HK-2 (cell line): ENCODE results near the gene MTOR.

Experiments
- DNase-seq: peaks from one replicate; pipeline ENCODE4 v3.0.0-alpha.2; 2018; ENCODE audit not compliant: unreplicated experiment

Gene MTOR

DNA sequence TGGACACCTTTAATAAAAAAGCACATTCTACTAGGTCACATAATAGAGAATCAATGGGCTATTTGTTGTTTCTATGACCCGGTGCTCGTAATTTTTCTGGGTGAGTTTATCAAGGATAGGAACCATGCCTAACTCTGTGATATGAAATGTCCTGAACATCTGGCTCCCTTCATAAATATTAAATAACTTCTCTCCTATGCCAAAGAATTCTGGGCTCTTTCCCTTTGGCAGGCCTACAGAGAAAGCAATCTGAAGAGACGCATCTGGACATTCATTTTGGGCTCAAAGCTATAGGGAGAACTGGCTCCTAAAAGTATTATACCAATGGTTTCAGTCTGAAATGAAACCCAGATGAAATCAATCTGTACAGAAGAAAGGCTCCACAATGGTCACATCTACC is 112.0 kb downstream of the MTOR start:
- DNase-seq = no peak

DNA sequence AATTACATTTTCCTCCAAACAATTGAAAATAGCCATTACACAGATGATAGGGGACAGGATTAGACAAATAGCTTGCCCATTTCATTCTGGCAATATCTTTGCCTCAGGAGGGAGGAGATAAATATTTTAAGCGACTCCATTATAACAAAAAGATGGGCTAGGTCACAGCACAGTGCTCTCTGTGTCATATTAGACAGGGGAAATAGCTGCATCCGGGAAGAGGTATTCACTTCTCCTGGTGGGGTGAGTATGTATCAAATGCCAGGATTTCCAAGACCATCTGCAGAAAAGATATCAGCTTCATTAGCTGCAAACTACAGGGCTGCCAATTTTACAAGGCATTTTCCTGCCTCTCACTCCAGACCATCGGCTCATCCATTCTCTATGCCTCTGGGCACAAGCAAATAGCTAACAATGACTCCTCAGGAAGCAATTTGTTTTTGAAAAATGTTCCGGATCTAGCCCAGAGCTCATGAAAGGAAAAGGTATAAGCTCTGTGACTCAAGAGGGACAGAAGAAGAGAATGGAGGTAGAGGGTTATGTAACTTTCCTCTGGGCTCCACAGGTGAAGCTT is 115.1 kb downstream of the MTOR start:
- DNase-seq = no peak

- DNase-seq = no peak
Measured at GRCh38 chr1:11145741-11146140, 116.6 kb downstream of the MTOR start.

DNA sequence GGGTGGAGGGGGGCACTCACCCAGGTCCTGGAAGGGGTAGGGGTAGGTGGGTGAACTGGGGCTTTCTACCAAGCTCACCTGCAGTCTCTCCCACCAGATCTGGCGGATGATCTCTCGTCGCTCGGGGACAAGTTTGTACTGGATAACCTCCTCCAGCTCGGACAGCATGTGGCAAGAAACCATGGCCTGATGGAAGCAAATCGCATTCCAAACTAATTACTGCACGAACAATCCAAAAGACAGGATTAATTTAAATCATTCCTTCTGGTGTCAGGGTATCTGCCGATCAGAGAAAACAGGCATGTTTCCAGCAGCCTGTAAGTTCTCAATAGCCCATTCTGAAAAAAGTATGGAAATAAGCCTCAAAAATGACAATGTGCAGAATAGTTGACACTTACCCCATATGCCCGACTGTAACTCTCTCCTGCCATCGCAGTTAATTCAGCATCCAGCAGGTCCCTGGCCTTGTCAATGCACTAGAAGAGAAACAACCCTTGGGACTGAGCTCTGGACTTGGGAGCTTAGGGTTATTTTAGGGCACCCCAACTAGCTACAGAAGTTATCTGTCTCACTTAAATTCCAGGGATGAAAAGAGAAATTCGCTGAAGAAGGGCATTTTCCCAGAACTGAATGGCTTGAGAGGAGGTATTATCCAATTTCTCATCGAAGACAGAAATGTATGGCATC is 117.6 kb downstream of the MTOR start:
- no peak for DNase-seq

- DNase-seq = no peak
Measured at GRCh38 chr1:11143907-11144306, 118.4 kb downstream of the MTOR start.

GRCh38 chr1:11143401-11143800 is 119.0 kb downstream of the MTOR start:
- DNase-seq = no peak

- no peak for DNase-seq
Measured at GRCh38 chr1:11142618-11143391, 119.5 kb downstream of the MTOR start.

GRCh38 chr1:11138952-11139351 is 123.4 kb downstream of the MTOR start:
- no peak for DNase-seq

- DNase-seq = no peak
Measured at GRCh38 chr1:11138029-11138428, 124.3 kb downstream of the MTOR start.

GRCh38 chr1:11134898-11135266 is 127.5 kb downstream of the MTOR start:
- DNase-seq = no peak

DNA sequence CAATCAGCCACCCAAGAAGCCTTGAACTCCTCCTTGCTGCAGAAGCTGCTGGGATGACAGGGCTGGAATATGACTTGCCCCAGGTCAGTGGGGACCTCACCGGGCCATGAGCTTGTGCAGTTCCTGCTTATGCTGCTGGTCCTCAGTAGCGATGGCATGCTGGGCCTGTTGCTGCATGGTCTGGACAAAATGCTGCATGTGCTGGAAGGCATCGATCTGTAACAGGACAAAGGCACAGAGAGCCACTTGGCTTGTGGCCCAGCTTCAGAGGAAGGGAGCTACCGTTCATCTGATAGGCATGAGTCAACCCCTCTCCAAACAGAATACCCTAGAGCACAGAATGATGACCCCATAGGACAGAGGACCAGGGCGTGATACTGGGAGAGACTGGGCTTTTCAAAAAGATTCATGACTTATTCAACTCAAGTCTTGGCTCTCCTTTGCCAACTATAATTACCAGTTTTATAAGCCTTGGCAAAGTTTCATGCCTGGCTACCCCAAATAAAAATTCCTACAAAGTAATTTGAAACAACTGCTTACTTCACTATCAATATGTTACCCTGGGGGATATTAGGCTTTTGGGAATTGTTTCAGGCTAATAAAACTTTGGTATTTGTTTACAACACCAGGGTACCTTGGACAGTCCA is 128.0 kb downstream of the MTOR start:
- DNase-seq = peak; percentile 28

DNA sequence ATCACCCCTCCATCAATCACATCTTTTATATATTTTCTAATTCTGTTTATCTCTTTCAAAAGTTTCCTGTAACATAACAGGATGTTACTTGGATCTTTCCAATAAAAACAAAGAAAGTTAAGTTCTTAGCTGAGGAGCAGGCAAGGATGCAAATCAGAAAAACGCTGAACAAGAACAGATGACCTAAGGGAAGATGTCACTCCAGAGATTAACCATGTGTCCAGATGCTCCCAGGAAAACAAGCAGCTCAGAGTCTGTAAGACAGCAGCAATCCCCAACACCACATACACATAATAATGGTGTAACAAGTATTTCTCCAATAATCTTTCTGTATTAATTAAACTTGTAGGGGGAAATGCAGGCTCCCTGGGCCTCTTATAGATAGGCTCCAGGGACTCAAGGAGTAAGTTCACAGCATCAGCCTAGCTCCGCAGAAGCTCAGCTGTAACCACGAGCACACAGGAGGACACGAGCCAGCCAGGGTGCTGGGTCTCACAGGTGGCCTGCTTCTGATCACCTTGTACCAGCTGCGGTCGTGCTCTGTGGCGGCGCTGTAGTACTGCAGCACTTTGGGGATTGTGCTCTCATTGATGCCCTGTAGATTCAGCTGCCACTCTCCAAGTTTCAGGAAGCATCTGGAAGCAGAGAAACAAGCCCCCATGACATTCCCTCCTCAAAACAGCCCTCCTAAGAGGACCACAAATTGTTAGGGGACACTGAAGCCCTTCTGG is 129.6 kb downstream of the MTOR start:
- DNase-seq = no peak

DNA sequence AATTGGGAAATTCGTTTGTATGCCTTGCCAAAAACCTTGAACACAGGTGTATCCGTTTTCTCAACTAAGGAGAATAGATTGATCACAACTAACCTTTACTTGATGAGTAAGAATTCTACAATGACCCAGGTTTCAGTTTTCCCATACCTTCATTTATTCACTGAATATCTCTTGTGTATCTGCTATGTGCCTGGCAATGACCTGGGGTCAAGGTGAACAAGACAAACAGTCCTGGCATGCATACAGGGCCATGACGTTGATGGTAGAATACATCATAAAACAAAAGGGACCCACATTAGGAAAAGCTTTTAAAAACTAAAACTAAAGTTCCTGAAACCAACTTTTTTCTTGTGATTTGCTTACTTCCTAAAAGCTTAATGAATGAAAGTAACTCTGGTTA is 130.5 kb downstream of the MTOR start:
- no peak for DNase-seq

- DNase-seq = no peak
Measured at GRCh38 chr1:11130406-11130805, 131.9 kb downstream of the MTOR start.

- no peak for DNase-seq
Measured at GRCh38 chr1:11129649-11130390, 132.5 kb downstream of the MTOR start.

GRCh38 chr1:11126569-11126968 is 135.8 kb downstream of the MTOR start:
- no peak for DNase-seq

DNA sequence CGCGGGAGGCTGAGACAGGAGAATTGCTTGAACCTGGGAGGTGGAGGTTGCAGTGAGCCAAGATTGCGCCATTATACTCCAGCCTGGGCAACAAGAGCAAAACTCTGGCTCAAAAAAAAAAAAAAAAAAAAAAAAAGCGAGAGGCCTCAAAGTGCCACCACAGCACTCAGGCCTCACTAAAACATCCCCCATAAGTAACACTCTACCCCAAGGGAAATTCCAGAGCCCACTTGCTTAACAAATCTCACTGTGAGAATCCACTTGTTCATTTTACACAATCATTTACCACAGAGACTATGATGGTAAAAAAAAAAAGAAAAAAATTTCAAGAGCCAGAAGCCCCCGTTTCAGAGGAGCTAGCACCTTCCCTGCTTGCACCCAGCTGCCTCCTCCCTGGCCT is 136.4 kb downstream of the MTOR start:
- DNase-seq = no peak

DNA sequence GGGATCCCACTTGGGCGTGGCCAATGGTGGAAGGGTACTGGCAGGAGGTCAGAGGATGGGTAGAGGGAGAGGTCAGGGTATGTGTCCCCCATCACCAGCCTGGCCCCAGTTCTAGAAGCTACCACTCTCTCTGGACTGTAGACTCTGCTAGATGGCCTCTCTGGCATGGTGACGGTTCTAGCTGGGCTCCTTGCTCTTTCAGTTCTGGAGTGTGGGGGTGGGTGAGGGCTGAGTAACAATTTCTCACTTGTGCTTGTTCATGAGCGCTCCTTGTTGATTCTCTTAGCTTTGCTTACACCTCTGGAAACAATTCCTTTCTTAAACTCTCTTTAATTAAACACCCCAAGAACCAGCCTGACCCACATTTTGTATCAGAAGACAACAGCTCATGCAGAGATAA is 137.4 kb downstream of the MTOR start:
- DNase-seq = no peak

DNA sequence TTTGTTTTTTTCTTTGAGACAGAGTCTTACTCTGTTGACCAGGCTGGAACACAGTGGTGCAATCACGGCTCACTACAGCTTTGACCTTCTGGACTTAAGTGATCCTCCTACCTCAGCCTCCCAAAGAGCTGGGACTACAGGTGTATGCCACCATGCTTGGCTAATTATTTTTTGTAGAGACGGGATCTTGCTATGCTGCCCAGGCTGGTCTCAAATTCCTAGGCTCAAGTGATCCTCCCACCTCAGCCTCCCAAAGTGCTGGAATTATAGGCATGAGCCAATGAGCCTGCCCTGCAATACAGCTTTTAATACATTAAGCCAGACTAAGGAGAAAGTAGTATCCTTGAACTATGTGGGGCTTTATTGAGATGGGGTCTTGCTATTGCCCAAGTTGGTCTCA is 146.0 kb downstream of the MTOR start:
- DNase-seq = no peak

- no peak for DNase-seq
Measured at GRCh38 chr1:11114966-11115365, 147.4 kb downstream of the MTOR start.

DNA sequence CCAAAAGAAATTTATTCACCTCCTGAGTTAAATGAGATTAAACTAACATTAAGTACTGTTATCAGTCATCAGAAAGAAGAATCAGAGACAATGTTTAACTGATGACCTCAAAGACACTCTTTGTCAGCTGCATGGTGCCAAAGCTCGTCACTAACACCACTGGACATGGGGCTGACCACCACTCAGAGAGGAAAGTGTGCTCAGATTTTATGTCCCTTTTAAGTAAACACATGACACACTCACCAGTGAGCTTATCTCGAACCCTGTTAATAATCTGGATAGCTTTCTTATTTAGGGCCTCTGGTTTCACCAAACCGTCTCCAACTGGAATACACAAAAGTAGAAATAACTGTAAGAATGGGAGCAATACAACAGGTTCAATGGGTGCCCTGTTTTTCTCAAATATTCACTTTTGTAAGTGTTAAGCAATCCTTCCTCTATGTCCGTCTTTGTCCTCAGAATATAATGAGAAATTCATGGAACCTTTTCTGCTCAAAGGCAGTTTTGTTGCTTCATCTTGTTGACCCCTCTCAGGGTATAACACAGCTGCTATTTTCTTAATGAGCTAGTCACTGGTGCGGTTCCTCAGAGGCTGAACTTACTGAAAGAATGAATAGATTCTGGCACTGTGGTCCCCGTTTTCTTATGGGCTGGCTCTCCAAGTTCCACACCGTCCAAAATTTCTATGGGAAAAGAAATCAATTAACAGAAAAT is 153.1 kb downstream of the MTOR start:
- DNase-seq = no peak
